Adrenal gland (tissue), 12 donors: ENCODE data around the gene CEACAM6. TPM values are rescaled to one million over a fixed set of nuclear protein-coding genes. Genes with fewer than 3 reads are reported as not detected.

Source experiments
- DNase-seq, 7 donors: peaks; one replicate each; pipeline ENCODE4 v3.0.0-alpha.2; 2019 to 2020
- H3K27ac ChIP-seq, 5 donors: fragments of 200-600 bp; sonication (generic) in 4 of 5; 1 replicate in 3 of 5; 2 replicates in 2 of 5; pipeline versions ENCODE4 v1.5.1 to v1.8.0; 2016 to 2020; ENCODE audit warnings: mild to moderate bottlenecking in 1 of 5
- H3K27me3 ChIP-seq: fragments of 200-600 bp; 2 replicates; pipeline ENCODE4 v1.8.0; 2021
- H3K36me3 ChIP-seq, 2 donors: fragments of 200-600 bp; replicated peaks in 1 of 2; 1 replicate in 1 of 2; 2 replicates in 1 of 2; pipeline versions ENCODE4 v1.5.1 to v1.8.0; 2018 to 2022
- H3K4me1 ChIP-seq, 2 donors: fragments of 200-600 bp; replicated peaks in 1 of 2; 1 replicate in 1 of 2; 2 replicates in 1 of 2; pipeline versions ENCODE4 v1.5.1 to v1.8.0; 2018 to 2021
- H3K4me3 ChIP-seq, 4 donors: fragments of 200-600 bp; sonication (generic) in 3 of 4; one replicate each; pipeline ENCODE4 v1.5.1; 2016 to 2018
- H3K9me3 ChIP-seq, 3 donors: fragments of 200-600 bp; sonication (generic) in 1 of 3; replicated peaks in 1 of 3; 1 replicate in 2 of 3; 2 replicates in 1 of 3; pipeline versions ENCODE4 v1.5.1 to v1.8.0; 2016 to 2021
- POLR2A ChIP-seq, 2 donors: fragments of 450-650 bp; IDR thresholded peaks; one replicate each; pipeline ENCODE4 v1.6.1; 2017; ENCODE audit warnings: antibody characterized with exemption in 2 of 2, mild to moderate bottlenecking in 2 of 2, moderate library complexity in 1 of 2
- WGBS, 4 donors: extraction: QIAGEN DNeasy Blood & Tissue Kit in 2 of 4; methylation state at CpG; one replicate each; pipeline versions ENCODE4 v1.1.5 to v1.1.7; 2013 to 2017; 5-methylcytosine and 5-hydroxymethylcytosine counted together
- intact Hi-C, 2 donors: fragments of 100-400 bp; cut with DNase I; formaldehyde crosslinking; loops; one replicate each; pipeline versions ENCODE4 v1.14.1 to v1.15.0; 2022 to 2023
- polyA plus RNA-seq, 3 donors: library from polyadenylated mRNA; stranded (reverse); fragments of 200-250 nt in 2 of 3; fragments of 350-450 nt in 1 of 3; fragmentation: Illumina TruSeq in 1 of 3; extraction: RNeasy Lipid Tissue Mini Kit (QIAGEN cat#74804) in 1 of 3; gene quantifications; one replicate each; pipeline ENCODE4 v1.2.3, GENCODE V29; 2013 to 2014
- total RNA-seq, 9 donors: library from RNA; depleted of rRNA in 4 of 9; stranded (reverse); fragments of >200 nt in 4 of 9; fragments of 120-200 nt in 1 of 9; fragmentation: NEBNext Ultra II Directional in 1 of 9; extraction: Animal tissue kit (Norgen Biotek cat#: 25700) in 1 of 9; gene quantifications; one replicate each; pipeline versions ENCODE4 v1.1.0 to v1.2.4, GENCODE V29; 2013 to 2023
- TF ChIP-seq, protein P1 (sequence below), 6 experiments: fragments of 450-650 bp in 4 of 6; fragments of 200-600 bp in 2 of 6; sonication (generic) in 1 of 6; IDR thresholded peaks; 1 replicate in 5 of 6; 2 replicates in 1 of 6; pipeline versions ENCODE4 v1.5.1 to v1.8.0; 2016 to 2021; ENCODE audit warnings: antibody characterized with exemption in 6 of 6, mild to moderate bottlenecking in 2 of 6, moderate library complexity in 1 of 6
- donor health status: healthy with polysubstance abuse.
- donor health status: Bipolar disorder and iron deficiency.
- donor health status: DM: yes; HTN: yes; CAD: no.
- donor health status: DM: no; HTN: no; CAD: no.
- donor health status: DM: no; HTN: no; CAD: no.
- donor health status: DM: yes; HTN: yes; CAD: no.

CEACAM6 gene
- total and polyA plus RNA-seq, 12 donors = 0.06 to 0.76 (median 0.24) TPM; not detected in 5

DNA sequence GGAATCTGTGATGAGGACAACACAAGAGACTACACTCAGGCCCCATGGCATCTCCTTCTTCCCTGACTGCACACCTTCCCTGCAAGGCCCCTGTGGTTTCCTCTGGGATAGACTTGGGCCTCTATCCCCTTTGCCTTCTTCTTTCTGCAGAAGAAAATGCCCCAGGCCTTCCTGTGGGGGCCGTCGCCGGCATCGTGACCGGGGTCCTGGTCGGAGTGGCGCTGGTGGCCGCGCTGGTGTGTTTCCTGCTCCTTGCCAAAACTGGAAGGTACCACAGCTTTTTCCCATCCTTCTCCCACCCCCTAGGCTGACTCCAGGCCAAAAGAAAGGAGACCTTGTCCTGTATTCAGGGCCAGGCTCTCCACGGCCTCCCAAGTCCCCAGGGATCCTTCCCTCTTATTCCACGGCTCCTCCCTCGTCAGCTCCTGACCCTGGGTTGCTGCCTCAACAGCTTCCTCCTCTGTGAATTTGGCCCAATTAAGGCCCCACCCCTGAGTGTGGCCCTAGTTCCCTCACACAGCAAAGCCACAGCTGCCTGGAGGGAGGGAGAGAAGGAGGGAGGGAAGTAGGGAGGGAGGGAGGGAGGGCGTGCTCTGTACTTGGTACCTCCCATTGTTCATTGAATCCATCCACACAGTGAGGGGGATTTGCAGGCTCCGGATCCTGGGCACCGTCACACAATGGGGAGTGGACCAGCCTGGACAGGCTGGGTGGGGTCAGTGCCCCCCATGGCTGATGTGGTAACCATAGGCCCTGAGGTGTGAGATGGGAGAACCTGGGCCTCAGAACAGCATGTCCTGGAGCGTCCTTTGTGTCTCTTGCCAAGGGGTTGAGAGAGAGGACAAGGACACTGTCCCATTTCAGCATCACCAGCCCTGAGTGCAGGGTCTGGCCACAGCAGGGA, 53.6 kb downstream of the CEACAM6 start:
- Histone ChIP-seq H3K36me3 (no peaks in the 10 kb centered on the region), H3K4me1 (no peaks in the 10 kb centered on the region), H3K27ac (no peak overlapping the region), H3K4me3 (no peak overlapping the region), H3K9me3 (no peaks in the 10 kb centered on the region), H3K27me3 (no peaks in the 10 kb centered on the region)
- 38 to 72% (median 62%) methylated on average over 4 to 16 of the region's 16 CpGs for WGBS, 4 donors
- TF ChIP-seq POLR2A (IDR thresholded peaks at IDR 0.05) = no peak
- TF ChIP-seq, protein P1, sequence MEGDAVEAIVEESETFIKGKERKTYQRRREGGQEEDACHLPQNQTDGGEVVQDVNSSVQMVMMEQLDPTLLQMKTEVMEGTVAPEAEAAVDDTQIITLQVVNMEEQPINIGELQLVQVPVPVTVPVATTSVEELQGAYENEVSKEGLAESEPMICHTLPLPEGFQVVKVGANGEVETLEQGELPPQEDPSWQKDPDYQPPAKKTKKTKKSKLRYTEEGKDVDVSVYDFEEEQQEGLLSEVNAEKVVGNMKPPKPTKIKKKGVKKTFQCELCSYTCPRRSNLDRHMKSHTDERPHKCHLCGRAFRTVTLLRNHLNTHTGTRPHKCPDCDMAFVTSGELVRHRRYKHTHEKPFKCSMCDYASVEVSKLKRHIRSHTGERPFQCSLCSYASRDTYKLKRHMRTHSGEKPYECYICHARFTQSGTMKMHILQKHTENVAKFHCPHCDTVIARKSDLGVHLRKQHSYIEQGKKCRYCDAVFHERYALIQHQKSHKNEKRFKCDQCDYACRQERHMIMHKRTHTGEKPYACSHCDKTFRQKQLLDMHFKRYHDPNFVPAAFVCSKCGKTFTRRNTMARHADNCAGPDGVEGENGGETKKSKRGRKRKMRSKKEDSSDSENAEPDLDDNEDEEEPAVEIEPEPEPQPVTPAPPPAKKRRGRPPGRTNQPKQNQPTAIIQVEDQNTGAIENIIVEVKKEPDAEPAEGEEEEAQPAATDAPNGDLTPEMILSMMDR (IDR thresholded peaks at IDR 0.05) = no peak
- DNase-seq = peak in 5 of 7 donors; percentile 13 to 54 (median 25)
- intact Hi-C loops = no loop called here

- Histone ChIP-seq H3K27ac (no peak overlapping the region), H3K4me3 (no peak overlapping the region)
Observed at GRCh38 chr19:41810301-41810700, 55.0 kb downstream of the CEACAM6 start.

GRCh38 chr19:41811036-41811435, 55.7 kb downstream of the CEACAM6 start:
- Histone ChIP-seq H3K4me1 (no peaks in the 10 kb centered on the region), H3K27me3 (no peaks in the 10 kb centered on the region), H3K4me3 (no peak overlapping the region), H3K27ac (peak overlapping the region in 1 of 5 donors; percentile 22), H3K36me3 (no peaks in the 10 kb centered on the region), H3K9me3 (no peaks in the 10 kb centered on the region)
- no peak for TF ChIP-seq POLR2A (IDR thresholded peaks at IDR 0.05)
- TF ChIP-seq, protein P1 (IDR thresholded peaks at IDR 0.05) = no peak
- intact Hi-C loops = no loop called here
- 41 to 80% (median 62%) methylated on average over 1 to 3 of the region's 3 CpGs for WGBS, 4 donors
- DNase-seq = peak in 2 of 7 donors; percentile 18 to 31

More at GRCh38 chr19:41810301-41810700, 55.0 kb downstream of the CEACAM6 start:
- TF ChIP-seq POLR2A (IDR thresholded peaks at IDR 0.05) = no peak
- TF ChIP-seq, protein P1 (IDR thresholded peaks at IDR 0.05) = no peak
- WGBS, 4 donors = 46 to 77% (median 60%) methylated on average over 2 to 4 of the region's 4 CpGs
- intact Hi-C loops = no loop called here
- DNase-seq = no peak
- no peaks in the 10 kb centered on the region for H3K27me3 ChIP-seq
- H3K4me1 ChIP-seq = no peaks in the 10 kb centered on the region
- no peaks in the 10 kb centered on the region for H3K9me3 ChIP-seq
- no peaks in the 10 kb centered on the region for H3K36me3 ChIP-seq

DNA sequence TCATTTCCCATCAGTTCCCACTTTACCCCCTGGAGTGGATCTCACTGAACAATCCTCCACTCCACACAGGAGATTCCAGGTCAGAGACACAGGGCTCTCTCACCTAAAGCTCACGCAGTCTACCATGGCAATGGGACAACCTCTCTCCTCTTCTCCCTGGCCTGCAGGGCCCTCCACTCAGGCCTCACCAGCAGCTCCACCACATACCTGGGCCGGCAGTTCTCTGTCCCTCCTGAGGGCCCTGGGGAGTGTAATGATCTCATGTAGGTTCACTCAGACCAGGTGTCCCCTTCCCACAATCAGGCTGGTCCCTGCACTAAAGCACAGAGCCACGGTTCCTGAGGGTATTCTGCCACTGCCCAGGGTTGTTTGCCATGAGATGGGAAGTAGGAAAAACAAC, 56.7 kb downstream of the CEACAM6 start:
- Histone ChIP-seq H3K27me3 (no peaks in the 10 kb centered on the region), H3K27ac (no peak overlapping the region), H3K4me3 (no peak overlapping the region), H3K36me3 (no peaks in the 10 kb centered on the region), H3K4me1 (no peaks in the 10 kb centered on the region), H3K9me3 (no peaks in the 10 kb centered on the region)
- no peak for DNase-seq
- TF ChIP-seq, protein P1 (IDR thresholded peaks at IDR 0.05) = no peak
- TF ChIP-seq POLR2A (IDR thresholded peaks at IDR 0.05) = no peak
- 48 to 84% (median 74%) methylated on average over 3 of the region's 3 CpGs for WGBS, 4 donors
- intact Hi-C loops = no loop called here
